NCI-H146 treated with DMSO at 0.1 percent for 48 hours (cell line): ENCODE measurements around the gene PTPN2.

Experiments
- DNase-seq: peaks from one replicate; lab custom pipeline; 2025; ENCODE audit not compliant: unreplicated experiment; lab: John Stamatoyannopoulos, UW

PTPN2 gene

DNA sequence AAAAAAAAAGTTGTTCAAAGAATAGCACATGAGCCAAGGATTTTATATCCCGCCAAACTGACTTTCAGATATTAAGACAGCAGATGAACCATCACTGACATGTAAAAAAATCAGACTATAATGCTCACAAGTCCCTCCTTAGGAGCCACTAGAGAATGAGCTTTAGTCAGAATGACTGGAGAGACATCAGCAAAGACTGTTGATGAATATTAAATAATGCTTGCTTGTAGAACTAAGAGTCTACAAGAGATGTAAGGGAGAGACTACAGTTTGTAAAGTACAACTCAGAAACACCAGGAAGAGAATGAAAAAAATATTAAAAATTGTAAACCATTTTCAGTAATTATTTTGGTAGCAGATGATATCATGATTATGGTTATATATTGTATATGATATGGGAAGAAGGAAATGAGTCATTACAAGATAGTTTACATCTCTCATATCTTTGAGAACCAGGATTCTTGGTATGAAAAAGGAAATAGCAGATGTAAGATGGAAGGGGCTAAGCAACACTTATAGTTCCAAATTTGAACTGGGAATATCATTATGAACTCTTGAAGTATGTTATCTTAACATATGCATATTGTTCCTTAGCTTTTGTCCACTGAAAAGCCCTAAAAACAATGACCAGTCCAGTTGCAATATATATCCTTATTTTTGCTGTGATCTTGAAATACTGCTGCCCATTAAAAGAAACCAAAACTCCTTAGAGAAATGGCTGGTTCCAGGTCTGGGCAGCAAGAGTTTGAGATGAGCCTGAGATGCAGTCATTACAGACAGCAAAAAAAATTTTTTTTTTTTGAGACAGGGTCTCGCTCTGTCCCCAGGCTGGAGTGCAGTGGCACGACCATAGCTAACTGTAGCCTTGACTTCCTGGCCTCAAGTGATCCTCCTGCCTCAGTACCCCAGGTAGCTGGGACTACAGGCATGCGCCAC is 55.7 kb downstream of the PTPN2 start:
- DNase-seq, result no peak

DNA sequence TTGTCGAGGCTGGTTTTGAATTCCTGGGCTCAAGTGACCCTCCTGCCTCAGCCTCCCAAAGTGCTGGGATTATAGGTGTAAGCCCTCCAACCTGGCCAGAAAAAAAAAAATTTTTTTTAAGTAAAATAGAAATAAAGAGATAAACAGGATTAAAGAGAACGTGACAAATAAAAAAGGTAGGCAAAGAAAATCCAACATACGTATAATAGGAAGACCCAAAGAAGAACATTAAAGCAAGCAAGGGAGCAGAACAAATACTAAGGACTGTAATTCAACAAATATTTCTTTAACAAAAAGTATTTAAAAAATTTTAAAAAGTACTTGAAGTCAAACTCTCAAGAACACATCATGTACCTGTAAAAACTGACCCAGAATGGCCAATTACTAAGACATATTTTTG is 56.4 kb downstream of the PTPN2 start:
- DNase-seq, result no peak

DNA sequence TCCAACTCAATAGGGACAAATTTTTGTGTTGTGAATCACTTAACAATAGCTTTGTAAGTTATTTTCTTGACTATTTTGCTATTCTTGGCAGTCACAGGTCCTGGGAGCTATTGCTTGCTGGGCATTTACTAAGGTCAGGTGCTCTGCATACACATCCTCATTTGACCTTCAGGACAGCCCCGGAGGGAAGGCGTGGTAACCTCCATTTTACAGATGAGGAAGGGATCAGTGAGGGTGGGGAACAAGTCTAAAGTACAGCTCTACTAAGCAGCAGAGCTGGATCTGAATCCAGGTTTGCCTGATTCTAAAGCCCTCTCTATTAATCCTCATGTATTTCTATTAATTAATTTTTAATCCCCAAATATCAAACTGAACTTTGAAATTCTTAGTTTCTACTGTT is 58.8 kb downstream of the PTPN2 start:
- no peak for DNase-seq

DNA sequence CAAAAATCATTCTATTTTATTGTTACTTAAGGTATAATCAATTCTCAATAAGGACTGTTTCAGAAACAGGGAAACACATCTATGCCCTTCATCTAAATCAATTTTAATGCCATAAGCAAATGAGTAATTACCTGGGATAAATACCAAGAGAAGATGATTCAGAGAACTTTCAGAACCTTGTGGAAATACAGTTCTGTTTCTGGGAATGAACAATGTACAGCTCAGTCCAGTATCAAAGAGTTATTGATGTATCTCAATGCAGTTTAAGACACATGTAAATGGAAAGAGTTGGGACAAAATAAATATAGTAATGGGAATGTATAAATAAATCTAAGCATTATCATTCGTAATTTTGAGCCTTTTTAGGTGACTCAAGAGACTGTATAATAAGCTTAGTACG is 60.1 kb downstream of the PTPN2 start:
- DNase-seq, result no peak

DNA sequence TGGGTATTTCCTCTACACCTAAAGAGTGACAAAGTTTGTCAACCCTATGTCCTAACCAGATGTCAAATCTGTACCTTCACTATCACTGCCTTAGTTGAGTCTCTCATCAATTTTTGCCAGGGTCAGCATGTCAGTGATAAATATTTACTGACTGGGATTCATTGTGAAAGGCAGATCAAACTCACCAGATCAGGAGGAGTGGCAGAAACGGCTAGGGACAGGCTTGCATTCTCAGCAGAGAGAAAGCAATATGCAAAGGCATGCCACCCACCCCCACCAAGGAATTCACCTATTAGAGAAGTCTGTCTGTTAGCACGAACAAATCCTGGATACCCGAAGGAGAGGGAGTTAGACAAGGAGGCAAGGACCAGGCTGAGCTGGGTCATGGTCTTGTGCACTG is 62.6 kb downstream of the PTPN2 start:
- no peak for DNase-seq

DNA sequence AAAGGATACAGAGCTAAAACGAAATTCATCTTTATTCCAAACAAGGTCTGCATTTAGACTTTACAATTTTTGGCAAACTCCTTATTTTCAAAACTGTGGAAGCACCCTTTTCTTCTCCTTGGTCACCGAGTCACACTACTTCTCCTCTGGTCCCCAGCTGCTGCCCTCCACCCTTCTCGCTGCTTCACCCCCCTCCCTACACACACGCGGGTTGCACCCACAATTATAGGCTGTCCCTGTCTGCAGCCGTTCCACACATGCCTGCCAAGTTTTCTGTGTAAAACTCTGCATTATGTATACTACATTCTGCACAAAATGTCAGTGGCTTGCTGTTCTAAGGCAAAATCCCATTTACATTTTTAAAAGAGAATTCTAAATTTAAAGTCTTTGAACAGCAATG is 63.5 kb downstream of the PTPN2 start:
- DNase-seq, result no peak

DNA sequence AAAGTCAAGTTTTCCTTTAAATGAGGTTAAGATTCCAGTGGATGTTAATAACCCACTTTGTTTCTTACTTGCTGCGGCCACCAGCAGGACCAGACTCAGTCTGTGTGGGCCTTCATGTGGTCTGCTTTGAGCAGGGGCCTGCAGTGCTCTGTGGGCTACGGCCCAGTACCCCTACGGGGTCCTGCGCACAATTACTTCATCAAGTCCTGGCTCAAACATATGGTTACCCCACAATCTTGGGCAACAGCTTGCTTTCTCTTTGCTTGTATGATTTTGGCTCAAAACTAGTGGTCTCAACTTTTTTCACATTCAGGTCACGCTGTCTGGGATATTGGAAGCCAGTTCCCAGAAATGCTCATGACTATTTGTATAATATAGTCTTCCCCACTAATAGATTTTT is 64.2 kb downstream of the PTPN2 start:
- DNase-seq, result no peak

DNA sequence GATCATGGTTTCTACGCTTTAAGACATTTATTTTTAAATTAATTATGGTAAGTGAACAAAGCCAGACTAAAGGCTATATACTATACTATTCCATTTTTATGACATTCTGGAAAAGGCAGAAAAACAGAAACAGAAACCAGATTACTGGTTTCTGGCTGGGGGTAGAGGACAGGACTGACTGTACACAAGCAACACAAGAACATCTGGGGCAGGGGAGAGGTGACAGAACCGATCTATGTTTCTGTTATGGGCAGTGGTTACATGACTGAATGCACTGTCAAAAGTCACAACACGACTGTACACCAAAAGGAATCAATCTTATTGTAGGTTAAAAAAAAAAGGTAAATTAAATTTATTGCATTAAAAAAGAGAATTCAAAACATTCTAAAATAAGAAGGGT is 64.7 kb downstream of the PTPN2 start:
- DNase-seq, result no peak

DNA sequence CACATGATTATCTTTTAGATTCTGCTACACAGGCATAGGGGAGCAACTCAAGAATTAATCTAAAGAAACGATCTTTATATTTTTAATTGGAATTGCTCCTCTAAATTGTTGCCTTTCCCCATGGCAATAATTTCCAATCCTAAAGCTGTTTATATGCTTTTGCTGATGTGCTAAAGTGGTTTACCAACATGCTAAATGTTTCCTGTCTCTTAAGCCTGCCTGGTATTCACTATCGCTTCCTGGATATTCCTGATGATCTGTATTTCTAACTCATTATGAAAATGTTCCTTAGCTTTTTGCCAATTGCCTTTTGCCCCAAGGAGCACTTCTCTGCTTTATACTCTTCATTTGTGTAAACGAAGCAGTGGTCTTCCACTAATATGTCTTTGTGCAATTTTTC is 65.8 kb downstream of the PTPN2 start:
- no peak for DNase-seq

DNA sequence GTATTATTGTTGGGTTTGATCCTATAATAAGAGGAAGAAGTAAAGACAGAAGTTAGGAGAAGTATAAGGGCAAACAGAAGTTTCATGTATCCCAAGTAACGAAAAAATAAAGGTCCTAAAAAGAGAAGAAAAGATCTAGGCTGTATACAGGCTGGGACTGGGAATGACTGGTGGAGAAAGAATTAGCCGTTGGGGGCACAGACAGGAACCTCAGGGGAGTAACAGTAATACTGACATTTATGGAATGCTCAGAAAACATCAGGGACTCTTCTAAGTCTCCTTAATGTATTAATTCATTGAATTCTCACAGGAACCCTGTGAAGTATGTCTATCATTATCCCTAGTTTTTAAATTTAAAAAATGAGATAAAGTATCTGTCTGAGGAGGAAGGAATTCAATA is 67.6 kb downstream of the PTPN2 start:
- no peak for DNase-seq

DNA sequence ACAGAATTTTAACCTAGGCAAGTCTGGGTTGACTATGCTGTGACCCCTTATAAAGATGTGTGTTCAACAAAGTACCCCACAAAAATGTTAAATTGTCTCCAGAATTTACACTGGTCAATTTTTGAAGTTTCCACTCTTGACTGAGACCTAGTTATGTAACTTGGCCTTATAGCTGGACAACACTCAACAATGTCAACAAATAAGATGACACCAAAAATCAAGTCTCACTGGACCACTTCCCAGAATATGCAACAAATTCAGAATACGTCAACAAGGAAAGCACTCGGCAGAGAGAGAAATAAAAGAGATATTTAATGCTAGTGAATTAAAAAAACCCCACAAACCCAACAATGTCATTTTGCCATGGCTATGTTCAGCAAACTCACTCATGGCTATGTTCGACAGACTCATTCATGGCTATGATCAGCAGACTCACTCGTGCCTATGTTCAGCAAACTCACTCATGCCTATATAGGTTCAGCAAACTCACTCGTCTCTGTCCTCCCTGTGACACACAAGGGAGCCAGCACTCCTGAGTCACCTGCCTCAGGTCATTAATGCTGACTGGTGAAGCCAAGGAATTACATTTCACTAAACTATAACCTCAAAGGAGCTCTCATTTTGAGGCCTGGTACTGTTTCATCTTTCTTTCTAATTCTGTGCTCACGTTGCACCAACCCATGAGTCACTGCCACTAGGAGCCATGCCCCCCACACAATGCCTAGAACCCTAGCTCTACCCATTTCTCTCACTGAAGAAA is 72.7 kb downstream of the PTPN2 start:
- no peak for DNase-seq

DNA sequence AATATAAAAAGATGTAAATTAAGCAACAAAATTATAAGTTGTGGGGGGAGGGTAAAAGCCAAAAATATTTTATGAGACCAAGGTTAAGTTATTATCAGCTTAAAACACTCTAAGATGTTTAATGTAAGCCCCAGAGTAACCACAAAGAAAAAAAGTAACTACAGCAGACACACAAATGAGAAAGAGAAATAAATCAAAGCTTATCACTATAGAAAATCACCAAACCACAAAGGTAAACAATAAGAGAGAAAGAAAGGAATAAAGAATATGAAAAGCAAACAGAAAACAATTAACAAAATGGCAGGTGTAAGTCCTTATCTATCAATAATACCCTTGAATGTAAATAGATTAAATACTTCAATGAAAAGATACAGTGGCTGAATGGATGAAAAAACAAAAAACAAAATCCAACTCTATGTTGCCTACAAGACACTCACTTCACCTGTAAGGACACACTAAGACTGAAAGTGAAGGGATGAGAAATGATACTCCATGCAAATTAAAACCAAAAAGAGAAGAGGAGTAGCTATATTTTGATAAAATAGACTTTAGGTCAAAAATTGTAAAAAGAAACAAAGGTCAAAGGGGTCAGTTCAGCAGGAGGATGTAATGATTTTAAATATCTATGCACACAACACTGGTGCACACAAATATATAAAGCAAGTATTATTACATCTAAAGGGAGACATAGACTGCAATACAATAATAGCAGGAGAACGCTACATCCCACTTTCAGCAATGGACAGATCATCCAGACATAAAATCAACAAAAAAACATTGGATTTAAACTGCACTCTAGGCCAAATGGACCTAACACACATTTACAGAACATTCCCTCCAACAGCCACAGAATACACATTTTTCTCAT is 80.7 kb downstream of the PTPN2 start:
- peak; percentile 92 for DNase-seq

DNA sequence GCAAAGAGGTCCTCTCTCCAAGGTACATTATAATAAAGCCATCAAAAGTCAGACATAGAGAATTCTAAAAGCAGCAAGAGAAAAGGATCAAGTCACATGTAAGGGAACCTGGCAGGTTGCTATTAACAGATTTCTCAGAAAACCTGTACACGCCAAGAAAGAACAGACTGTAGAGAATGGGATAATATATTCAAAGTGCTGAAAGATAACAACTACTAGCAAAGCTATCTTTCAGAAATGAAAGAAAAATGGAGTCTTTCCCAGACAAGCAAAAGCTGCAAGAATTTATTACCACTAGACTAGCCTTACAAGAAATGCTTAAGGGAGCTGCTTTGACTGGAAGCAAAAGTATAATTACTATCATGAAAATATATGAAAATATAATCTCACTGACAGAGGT is 81.5 kb downstream of the PTPN2 start:
- DNase-seq, result no peak

DNA sequence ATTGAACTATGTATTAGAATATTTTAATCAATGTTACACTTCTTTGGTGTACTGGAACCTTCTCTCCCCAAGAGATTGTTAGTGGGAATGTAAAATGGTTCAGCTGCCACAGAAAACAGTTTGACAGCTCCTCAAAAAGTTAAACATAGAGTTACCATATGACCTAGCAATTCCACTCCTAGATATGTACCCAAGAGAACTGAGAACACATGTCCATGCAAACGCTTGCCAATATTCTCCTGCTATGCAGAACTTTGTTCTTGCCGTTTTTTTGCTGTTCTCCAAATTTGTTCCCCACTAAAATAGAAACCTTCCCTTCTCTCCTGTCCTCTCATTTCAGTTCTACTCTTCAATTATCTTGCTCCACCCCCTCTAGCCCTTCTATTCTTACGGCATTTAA is 87.6 kb downstream of the PTPN2 start:
- DNase-seq, result no peak

DNA sequence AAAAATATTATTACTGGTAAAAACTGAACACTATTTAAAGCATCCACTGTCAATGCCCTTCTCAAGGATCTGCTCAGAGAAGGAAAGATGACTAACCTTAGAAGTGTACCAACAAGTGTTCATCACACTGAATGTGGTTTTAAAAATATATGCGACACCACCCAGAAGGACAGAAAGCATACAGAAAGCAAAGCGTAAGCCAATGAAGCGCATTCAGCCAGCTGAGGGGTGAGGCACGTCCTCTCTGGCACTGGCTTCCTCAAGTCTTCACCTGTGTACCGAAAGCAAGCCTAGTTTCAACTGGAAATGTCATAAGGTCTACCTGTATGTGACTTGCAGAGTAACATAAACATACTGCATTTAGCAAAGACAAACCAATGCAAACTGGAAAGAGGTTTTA is 92.4 kb downstream of the PTPN2 start:
- no peak for DNase-seq

DNA sequence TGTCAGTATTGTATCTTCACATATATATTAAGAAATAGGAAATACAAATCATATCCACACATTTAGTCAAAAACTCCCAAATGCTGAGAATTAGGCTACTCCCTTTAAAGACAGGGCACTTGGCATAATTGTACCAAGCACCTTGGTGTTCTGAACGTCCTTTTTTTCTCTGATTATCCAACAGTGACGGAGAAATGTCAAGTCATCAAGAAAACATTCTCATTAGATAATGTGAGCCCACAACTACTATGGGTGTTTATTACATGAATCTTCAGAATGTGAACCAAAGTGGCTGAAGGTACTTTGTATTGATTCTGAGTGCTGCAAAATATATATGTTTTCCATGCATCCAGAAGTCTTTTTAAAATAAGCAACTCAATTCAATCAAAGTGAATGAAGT is 97.4 kb downstream of the PTPN2 start:
- DNase-seq, result no peak

DNA sequence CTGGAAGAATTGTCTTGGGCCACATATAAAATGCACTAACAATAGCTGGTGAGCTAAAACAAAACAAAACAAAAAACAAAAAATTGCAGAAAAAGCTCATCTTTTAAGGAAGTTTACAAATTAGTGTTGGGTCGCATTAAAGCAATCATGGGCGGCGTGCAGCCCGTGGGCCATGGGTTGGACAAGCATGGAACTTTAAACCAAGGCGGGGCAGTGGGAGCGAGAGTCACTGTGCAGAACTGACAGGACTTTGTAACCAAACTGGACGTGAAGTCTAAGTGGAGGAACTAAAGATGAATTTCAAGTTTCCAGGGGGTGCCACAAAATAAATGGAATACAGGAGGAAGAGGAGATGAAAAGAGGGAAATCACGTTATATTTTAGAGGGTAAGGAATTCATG is 100.5 kb downstream of the PTPN2 start:
- DNase-seq, result no peak

DNA sequence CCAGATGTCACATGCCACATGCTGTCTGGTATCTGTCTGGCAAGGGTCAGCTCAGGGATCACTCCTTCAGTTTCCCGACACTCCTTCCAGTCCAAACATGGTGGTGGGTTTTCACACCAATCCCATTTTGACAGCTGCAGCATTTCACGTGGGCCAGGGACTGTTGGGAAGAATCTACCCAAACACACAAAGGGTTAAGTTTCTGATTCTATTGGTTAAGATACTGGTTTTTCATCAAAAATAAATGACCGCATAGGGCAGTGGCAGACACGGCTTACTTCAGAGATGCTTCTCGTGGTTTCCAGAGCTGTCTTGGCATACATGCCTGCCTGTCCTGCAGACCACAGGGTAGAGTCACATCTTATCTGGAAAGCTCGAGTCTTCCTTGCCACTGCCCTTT is 101.5 kb downstream of the PTPN2 start:
- no peak for DNase-seq

DNA sequence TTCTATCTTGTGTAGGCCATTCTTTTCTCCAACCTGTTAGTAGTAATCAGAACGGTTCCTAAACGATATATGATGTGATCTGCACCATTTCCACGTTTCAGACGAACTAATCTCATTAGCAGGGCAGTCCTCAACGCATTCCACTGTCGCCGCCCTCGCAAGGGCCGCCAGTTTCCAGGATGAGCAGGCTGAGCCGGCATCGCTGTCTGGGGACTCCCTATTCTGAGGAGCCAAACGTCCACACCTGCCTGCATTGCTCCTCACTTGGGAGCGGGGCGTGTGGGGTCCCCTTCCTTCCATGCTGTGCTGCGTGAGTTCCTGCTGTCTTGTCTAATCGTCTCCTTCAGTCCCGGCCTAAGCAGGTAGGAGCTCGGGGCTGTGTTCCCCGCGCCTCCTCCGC is 104.6 kb downstream of the PTPN2 start:
- no peak for DNase-seq

DNA sequence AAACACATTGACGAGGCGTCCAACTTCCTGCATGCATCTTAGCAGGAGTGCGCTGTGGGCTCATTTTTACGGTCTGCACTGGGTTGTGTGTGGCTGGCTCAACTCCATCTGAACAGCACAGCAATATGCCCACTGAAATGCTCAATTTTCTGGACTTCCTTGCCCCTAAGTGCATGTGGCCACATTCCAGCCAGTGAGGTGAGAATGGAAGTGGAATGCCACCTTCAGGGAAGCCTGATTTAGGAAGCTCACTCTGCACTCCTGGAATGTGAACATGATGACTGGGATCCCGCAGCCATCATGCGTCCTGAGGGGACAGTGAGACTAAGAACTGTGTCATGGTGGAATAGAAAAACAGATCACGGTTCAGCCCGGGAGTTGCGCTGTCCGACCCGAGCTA is 105.0 kb downstream of the PTPN2 start:
- no peak for DNase-seq

DNA sequence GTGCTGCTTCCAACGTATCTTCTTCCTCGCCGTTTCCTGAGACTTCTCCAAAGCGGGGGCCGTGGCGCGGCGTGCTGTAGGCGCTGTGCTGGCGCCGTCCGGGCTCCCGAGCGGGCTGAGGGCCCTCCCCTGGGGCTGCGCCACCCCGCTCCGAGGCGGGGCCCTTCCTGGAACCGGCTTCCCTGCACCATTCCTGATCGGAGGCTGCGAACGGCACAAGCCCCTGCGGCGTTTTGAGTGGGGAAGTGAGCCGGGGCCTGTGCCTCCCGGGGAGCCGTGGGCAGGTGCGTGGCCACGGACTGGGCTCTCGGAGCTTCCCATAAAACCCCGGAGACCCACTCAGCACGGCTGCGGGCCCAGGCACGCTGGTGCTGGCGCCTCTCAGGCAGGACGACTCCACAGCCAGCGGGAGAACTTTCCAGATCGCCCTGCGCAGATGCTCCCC is 106.5 kb downstream of the PTPN2 start:
- DNase-seq, result no peak
